ENCODE results near the gene ADAP1.
A peak's percentile ranks its signal among the peaks of the same experiment; 100 is the strongest.
"Not testable (repeated sequence)": the region's sequence is repeated elsewhere in the genome, so short reads cannot be mapped to it uniquely, and the experiment has no call there.

ADAP1 gene, protein sequence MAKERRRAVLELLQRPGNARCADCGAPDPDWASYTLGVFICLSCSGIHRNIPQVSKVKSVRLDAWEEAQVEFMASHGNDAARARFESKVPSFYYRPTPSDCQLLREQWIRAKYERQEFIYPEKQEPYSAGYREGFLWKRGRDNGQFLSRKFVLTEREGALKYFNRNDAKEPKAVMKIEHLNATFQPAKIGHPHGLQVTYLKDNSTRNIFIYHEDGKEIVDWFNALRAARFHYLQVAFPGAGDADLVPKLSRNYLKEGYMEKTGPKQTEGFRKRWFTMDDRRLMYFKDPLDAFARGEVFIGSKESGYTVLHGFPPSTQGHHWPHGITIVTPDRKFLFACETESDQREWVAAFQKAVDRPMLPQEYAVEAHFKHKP

DNA sequence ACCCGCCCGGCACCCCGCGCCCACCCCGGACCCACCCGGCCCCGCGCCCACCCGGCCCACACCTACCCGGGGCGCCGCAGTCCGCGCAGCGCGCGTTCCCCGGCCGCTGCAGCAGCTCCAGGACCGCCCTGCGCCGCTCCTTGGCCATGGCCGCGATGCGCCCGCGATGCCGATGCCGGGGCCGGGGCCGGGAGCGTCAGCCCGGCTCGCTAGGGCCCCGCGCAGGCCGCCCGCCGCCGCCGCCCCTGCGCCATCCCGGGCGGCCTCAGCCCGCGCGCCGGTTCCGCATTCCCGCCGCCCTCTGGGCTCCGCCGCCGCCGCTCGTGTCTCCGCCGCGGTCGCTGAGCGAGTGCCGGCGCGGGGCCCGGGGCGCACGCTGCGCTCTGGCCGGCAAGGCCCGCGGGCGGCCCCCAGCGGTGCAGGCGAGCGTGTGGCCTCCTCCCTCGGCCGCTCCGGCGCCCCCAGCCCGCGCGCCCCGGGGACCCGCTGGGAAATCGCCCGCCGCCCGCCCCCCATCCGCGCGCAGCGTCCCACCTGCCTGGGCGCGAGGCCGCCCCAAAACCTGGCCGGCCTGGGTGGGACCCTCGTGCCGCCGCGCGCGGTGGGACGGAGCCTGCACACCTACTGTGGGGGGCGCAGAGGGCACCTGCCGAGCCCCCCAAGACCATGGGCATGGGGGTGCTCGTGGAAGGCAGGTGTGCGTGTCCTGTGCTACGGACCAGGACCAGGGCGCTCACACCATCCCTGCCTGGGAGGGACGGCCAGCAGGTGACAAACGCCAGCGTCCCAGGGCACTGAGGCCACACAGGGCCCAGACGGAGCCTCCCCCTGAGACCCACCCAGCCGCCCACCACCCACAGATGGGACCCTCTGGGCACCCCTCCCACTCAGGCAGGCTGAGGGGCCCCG is at the start of gene ADAP1:
Gene ADAP1, minus strand, starts transcription at position 351 of the 909 bp plus-strand sequence. Its CDS starts 203 bp downstream, at position 148.
- peak in 1 of 2 donors; percentile 31 for DNase-seq (ENCODE audit: low read depth in 2 of 2)

DNA sequence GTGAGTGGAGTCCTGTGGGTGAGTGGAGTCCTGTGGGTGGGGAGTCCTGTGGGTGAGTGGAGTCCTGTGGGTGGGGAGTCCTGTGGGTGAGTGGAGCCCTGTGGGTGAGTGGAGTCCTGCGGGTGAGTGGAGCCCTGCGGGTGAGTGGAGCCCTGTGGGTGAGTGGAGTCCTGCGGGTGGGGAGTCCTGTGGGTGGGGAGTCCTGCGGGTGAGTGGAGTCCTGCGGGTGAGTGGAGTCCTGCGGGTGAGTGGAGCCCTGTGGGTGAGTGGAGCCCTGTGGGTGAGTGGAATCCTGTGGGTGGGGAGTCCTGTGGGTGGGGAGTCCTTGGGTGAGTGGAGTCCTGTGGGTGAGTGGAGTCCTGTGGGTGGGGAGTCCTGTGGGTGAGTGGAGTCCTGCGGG is 48.0 kb upstream of the ADAP1 start:
- not testable (repeated sequence) for DNase-seq (ENCODE audit: low read depth in 2 of 2)

- not testable (repeated sequence) for DNase-seq (ENCODE audit: low read depth in 2 of 2)
Observed at GRCh38 chr7:1002026-1002425, 47.5 kb upstream of the ADAP1 start.

DNA sequence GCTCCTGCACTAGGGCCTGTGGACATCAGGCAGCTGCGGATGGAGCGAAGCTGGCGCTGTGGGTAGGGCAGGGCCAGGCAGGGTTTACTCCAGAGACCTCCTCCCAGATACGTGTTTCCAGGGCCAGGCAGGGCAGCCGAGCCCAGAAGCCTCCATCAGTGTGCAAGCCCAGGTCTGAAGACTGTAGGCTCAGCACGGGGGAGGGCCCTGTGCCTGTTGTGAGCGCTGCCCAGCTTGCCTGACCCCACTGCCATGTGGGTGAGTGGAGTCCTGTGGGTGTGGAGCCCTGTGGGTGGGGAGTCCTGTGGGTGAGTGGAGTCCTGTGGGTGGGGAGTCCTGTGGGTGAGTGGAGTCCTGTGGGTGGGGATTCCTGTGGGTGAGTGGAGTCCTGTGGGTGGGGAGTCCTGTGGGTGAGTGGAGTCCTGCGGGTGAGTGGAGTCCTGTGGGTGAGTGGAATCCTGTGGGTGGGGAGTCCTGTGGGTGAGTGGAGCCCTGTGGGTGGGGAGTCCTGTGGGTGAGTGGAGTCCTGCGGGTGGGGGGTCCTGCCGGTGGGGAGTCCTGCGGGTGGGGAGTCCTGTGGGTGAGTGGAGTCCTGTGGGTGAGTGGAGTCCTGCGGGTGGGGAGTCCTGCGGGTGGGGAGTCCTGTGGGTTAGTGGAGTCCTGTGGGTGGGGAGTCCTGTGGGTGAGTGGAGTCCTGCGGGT is 46.7 kb upstream of the ADAP1 start:
- not testable (repeated sequence) for DNase-seq (ENCODE audit: low read depth in 2 of 2)

- no peak for DNase-seq (ENCODE audit: low read depth in 2 of 2)
Observed at GRCh38 chr7:999941-1000935, 45.8 kb upstream of the ADAP1 start.

GRCh38 chr7:999149-999879 is 44.8 kb upstream of the ADAP1 start:
- DNase-seq (ENCODE audit: low read depth in 2 of 2) = no peak

DNA sequence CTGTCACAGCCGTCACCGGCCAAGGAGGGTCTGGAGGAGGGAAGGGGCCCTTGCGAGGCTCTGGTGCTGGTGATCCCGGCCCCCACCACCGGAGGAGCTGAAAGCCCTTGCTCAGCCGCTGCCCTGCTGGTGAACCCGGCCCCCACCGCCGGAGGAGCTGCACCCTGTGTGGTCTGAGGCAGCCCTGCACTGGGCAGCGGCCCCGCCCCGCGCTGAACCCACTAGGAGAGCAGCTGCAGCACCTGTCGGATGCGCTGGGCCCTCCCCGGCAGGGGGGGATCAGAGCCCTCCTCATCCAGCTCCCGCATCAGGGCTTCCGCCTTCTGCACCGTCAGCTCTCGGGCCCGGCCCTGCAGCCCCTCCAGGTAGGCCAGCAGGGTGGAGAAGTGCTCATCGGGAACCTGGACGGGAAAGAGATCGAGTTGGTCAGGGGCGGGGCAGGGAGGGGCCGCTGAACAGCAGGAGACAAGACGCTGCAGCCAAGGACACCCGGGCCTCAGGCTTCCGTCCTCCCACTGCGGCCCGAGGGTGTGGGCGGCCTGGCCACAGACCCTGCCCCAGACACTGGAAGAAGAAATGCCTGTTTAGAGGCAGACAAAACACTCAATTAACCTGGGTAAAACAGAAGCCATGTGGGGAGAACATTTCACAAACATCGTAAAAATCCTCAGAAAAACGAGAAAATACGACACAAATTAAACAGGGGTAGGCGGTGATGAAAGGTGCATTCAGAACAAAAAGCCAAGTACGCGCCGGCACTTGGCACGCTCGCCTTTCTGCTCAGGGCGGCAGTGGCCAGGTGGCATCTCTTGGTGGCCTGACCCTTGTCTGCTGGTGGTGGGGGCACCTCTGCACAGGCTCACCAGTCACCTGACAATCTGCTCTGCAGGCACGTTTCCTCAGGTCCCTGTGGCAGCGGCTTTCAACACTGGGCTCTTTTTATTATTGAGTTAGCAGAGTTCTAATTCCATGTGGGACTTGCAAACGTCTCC is 43.2 kb upstream of the ADAP1 start:
- DNase-seq (ENCODE audit: low read depth in 2 of 2) = no peak

DNA sequence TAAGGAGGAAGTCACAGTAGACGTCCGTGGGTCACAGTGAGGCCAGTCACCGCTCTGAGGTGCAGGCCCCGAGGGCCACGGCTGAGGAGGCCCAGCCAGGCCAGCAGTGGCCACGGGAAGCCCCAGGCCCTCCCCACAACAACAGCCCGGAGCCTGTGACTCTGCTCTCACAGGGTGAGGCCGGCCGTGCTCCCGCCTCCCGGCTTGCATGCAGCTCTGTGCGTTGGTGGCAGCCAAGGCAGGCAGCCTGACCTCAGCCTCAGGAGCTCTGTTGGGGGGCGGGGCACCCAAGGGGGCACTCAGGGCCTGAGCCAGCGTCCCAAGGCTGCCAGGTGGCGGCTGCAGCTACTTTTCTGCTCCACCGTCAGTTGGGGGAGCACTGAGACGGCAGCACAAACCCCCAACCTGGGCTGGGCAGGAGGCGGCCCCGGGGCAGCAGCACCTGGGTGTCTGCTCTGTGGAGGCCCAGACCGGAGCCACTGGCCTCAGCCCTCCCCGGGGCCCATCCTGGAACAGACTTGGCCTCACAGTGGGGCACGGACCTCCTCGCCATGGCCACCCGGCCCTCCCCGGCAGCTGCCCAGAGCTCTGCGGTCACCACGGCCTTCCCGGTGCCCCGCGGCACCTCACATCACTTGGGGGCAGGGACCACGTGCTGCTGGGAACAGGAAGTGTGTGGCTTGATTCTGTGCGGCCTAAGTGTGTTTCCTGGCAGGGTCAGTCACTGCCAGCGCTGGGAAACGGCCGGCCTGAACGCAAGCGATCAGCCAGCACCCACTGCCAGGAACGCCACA is 41.8 kb upstream of the ADAP1 start:
- DNase-seq (ENCODE audit: low read depth in 2 of 2) = no peak

DNA sequence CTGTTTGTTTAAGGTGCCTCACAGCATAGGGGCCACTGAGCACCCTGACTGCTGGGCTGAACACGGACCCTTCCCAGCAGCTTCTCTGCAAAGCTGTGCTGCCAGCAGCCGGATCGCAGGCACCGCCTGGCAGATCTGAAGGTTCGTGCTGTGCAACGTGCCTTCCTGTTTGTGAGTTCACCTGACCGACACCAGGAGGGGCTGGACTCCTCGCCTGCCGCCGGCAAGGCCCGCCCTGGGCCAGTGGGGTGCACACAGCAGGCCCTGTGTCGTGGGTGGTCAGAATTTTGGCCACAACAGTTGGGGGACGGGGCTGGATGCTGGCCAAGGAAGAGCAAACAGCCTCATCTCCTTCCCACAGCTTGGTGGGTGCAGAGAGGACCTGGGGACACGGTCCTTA is 41.1 kb upstream of the ADAP1 start:
- DNase-seq (ENCODE audit: low read depth in 2 of 2) = no peak

DNA sequence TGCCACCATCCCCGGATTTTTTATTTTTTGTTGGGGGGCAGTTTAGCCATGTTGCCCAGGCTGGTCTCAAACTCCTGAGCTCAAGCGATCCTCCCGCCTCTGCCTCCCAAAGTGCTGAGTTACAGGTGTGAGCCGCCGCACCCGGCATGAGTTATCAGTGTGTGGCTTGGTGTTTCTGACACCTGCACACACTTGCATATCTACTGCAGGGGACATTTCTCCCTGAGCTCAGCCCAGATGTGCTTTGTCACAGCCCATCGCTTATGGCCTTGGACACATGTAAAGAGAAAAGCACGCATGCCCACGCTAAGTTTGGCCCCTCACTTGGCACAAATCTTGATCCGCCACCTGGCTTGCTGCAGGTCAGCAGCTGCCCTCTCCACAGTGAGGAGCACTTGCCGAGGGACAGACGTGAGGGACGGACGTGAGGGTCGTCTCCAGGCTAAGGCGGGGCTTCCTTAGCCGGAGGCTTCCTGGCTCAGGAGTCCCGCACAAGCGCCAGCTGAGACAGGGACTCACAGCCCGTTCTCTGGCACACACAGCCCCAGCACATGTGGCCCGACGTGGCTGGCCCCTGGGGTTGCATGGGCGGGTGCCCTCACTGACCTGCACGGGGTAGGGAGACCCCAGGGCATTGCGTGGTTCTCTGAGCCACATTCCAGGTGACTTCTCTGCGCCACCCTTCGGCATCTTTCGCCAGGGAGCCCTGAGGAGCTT is 40.3 kb upstream of the ADAP1 start:
- no peak for DNase-seq (ENCODE audit: low read depth in 2 of 2)

DNA sequence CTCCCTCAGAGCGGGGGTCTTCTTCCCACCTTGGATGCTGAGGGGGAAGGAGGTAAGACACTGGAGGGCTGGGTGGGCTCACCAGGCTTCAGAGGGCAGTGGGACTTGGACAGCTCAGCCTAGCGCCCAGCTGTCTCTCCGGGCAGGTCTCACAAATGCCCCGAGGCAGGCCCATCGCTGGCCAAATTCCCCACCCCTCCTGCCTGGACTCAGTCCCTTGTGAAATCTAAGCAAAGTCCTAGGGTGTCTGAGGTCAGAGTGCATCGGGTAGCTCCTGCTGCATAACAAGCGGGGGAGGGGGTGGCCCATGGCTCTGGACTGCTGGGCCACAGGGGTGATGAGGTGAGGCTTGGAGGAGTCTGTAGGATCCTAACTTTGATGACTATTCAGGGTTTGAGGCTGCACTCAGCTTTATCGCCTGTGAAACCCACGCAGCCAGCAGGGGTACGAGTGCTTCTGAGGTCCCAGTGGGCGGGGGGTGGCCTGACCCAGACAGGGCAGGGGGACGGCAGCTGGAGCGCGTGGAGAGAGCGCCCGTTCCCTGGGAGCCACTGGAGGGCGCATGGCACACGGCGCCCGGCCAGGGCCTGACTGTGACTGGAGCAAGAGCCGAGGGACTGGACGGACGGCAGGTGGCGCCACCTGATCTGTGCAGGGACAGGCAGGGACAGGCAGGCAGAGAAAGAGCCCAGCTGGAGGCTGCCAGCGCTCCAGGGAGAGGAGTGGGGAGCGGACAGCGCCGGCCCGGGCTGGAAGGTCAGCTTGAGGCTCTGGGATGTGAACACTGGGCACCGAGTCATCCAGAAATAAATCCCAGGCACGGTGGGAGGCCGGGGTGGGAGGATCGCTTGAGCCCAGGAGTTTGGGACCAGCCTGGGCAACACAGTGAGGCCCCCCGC is 38.5 kb upstream of the ADAP1 start:
- peak; percentile 88 to 89 for DNase-seq (ENCODE audit: low read depth in 2 of 2)

DNA sequence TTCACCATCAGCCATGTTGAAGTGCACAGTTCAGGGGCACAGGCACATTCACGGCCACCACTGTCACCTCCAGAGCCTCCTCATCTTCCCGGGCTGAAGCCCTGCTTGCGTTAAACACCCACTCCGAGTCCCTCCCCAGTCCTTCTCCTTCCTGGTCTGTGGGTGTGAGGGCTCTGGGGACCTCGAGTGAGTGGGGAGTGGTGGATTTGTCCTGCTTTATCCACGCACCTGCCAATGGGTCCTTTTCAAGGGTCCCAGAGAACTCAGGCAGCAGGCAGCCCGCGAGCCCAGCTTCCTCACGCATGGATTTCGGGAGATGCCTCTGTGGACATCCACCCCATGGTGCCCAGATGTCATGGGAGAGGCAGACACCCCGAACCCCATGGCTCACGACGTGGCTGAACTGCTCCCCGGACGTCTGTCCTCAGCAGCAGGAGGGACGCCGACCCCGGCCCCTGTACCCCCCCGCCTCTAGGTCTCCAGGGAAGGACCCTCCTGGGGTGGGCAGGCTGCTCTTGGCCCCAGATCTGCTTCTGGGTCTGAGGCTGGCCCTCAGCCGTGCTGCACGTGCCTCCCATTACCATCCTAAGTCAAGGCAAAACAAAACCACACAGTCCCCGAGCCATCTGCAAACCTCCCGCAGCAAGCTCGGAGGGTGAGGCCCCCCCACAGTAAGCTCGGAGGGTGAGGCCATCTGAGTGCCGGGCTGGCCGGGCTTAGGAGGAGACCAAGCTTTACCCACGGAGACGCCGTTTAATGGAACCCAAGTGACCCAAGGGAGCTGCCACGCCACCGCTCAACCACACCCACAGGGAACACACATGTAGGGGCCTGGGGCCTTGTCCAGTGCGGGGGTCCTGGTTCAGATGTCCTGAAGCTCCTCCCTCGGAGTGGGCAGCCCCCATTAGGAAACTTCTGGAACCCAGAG is 37.5 kb upstream of the ADAP1 start:
- no peak for DNase-seq (ENCODE audit: low read depth in 2 of 2)

- no peak for DNase-seq (ENCODE audit: low read depth in 2 of 2)
Observed at GRCh38 chr7:990933-991728, 36.7 kb upstream of the ADAP1 start.

DNA sequence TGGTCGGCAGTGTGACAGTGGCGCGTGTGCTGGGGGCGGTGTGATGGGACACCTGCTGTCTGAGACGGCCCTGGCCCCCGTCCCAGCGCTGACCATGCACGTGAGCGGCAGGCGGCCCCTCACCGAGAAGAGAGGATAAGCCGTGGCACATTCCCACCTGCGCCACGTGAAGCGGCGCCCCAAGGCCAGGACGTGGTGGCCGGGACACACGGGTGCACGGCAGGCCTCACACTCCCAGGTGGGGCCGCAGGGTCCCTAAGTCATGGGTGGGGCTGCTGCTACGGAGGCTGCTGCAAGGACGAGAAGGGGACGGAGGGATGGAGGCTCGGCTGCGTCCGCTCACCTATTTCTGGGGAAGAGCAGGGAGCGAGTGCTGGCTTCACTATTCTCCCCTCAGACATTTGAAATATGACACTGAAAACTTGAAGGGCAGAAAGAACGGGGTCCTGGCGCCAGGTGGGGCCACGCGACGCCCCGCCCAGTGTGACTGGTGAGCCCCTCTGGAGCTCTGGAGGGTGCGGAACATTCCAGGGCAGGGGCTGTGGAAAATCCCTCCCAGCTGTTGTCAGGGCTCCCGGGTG is 36.0 kb upstream of the ADAP1 start:
- DNase-seq (ENCODE audit: low read depth in 2 of 2) = no peak

All from stimulated activated CD4-positive, alpha-beta T cell treated with anti-CD3 and anti-CD28 coated beads, Interleukin-1b, Interleukin-23, amount 100 ng/mL, for 1 hour (primary cell).